Liver (tissue), 3 donors: ENCODE data around the gene ANKRD1.

Experiments used
- ATF3 ChIP-seq: IDR thresholded peaks from 2 replicates; pipeline ENCODE4 v1.6.1; 2016; ENCODE audit warnings: antibody characterized with exemption
- CTCF ChIP-seq: fragments of 150-350 bp; IDR thresholded peaks from 2 replicates; pipeline ENCODE4 v1.5.1; 2017; ENCODE audit warnings: improper control_type of control experiment, low read depth, low read length; ENCODE audit not compliant: missing input control
- EGR1 ChIP-seq, 2 donors: IDR thresholded peaks; 2 replicates each; pipeline ENCODE4 v1.6.1; 2016 to 2018; ENCODE audit warnings: antibody characterized with exemption in 2 of 2, low read depth in 2 of 2
- FOXA1 ChIP-seq: IDR thresholded peaks from 2 replicates; pipeline ENCODE4 v1.6.1; 2016; ENCODE audit warnings: antibody characterized with exemption
- GABPA ChIP-seq, 2 donors: IDR thresholded peaks in 1 of 2; conservative IDR thresholded peaks in 1 of 2; 2 replicates each; pipeline ENCODE4 v1.6.1; 2016; ENCODE audit warnings: antibody characterized with exemption in 2 of 2, mild to moderate bottlenecking in 1 of 2, moderate library complexity in 1 of 2
- HNF4G ChIP-seq: IDR thresholded peaks from 2 replicates; pipeline ENCODE4 v1.6.1; 2016; ENCODE audit warnings: antibody characterized with exemption
- JUND ChIP-seq, 2 donors: IDR thresholded peaks; 2 replicates each; pipeline ENCODE4 v1.6.1; 2016; ENCODE audit warnings: antibody characterized with exemption in 2 of 2
- MAX ChIP-seq: IDR thresholded peaks from 2 replicates; pipeline ENCODE4 v1.6.1; 2016; ENCODE audit warnings: antibody characterized with exemption
- RAD21 ChIP-seq, 2 donors: IDR thresholded peaks; 2 replicates each; pipeline ENCODE4 v1.6.1; 2016; ENCODE audit warnings: antibody characterized with exemption in 2 of 2, mild to moderate bottlenecking in 2 of 2
- REST ChIP-seq: IDR thresholded peaks from 2 replicates; pipeline ENCODE4 v1.6.1; 2016; ENCODE audit warnings: antibody characterized with exemption, mild to moderate bottlenecking
- SP1 ChIP-seq: IDR thresholded peaks from 2 replicates; pipeline ENCODE4 v1.6.1; 2018; ENCODE audit warnings: antibody characterized with exemption, mild to moderate bottlenecking
- TAF1 ChIP-seq: conservative IDR thresholded peaks from 2 replicates; pipeline ENCODE4 v1.6.1; 2016; ENCODE audit warnings: antibody characterized with exemption, mild to moderate bottlenecking
- YY1 ChIP-seq: IDR thresholded peaks from 2 replicates; pipeline ENCODE4 v1.6.1; 2016; ENCODE audit warnings: antibody characterized with exemption, mild to moderate bottlenecking
- ZBTB33 ChIP-seq: IDR thresholded peaks from 2 replicates; pipeline ENCODE4 v1.6.1; 2016; ENCODE audit warnings: antibody characterized with exemption
- donor health status: healthy.
- donor health status: healthy.

- TF ChIP-seq TAF1: no peak
- TF ChIP-seq REST: no peak
- TF ChIP-seq GABPA (IDR thresholded peaks at IDR 0.05 in 1 of 2, conservative IDR thresholded peaks at IDR 0.05 in 1 of 2): no peak
- TF ChIP-seq CTCF: no peak
- no peak for TF ChIP-seq RAD21 (IDR thresholded peaks at IDR 0.05)
- no peak for TF ChIP-seq SP1
- TF ChIP-seq YY1: no peak
- no peak for TF ChIP-seq JUND (IDR thresholded peaks at IDR 0.05)
- TF ChIP-seq HNF4G: no peak
- no peak for TF ChIP-seq FOXA1
- TF ChIP-seq EGR1 (IDR thresholded peaks at IDR 0.05; ENCODE audit: low read depth in 2 of 2): no peak
- TF ChIP-seq ATF3: no peak
- TF ChIP-seq MAX: no peak
- TF ChIP-seq ZBTB33: no peak
These were observed 7.9 kb downstream of the ANKRD1 start for GRCh38 chr10:90912854-90913479.
